ENCODE data around the gene P3H2.

Gene P3H2

DNA sequence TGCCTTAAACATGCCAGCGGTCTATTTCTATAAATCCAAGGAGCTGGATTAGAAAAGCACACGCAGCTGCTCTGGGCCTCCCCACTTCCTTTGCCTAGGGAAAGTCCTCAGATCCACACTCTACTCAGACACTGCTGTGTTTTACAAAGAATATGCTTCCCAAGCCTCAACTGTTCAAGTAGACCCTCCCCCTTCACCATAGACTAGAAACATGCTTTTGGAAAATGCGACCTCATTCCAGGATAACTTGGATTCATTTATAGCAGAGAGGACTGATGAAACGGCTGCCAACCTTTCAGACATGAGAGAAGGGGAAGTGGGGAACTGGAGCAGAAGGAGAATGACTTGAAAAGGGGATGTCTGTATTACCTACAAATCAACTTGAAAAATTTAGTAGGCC, 64.0 kb downstream of the P3H2 start:
- H3K9ac ChIP-seq (ENCODE audit: insufficient read length, low read depth), result no peak overlapping the region
- no peaks in the 10 kb centered on the region for H3K4me1 ChIP-seq (ENCODE audit: insufficient read depth, insufficient read length)
- H3K9me3 ChIP-seq (ENCODE audit: insufficient read depth, low read length), result no peaks in the 10 kb centered on the region
- H3K36me3 ChIP-seq (ENCODE audit: insufficient read depth, insufficient read length, low read length), result no peaks in the 10 kb centered on the region
- H3K4me3 ChIP-seq (ENCODE audit: insufficient read length, low read depth), result no peak overlapping the region
- TF ChIP-seq YY1 (IDR thresholded peaks at IDR 0.05; ENCODE audit: insufficient read depth, insufficient read length) (no peak), SUZ12 (IDR thresholded peaks at IDR 0.05; ENCODE audit: extremely low read depth, insufficient read depth, insufficient read length) (no peak), ZNF274 (IDR thresholded peaks at IDR 0.05; ENCODE audit: low read depth, low read length) (no peak)
- no peak for DNase-seq (ENCODE audit: low read depth, low spot score)
- no peaks in the 10 kb centered on the region for H3K27me3 ChIP-seq (ENCODE audit: insufficient read depth, insufficient read length)

DNA sequence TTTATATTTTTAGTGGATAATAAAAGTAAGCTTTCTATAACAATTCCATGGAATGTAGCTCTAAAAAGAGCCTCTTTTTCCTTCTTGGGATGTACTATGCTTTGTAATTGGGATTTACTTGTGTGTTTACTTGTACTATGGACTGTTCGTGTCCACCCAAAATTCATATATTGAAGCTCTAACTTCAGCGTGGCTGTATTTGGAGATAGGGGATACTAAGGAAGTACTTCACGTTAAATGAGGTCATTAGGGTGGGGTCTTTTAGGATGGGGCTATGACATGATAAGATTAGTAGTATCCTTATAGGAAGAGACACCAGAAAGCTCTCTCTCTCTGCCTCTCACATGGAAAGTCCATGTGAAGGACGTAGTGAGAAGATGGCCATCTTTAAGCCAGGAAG, 64.9 kb downstream of the P3H2 start:
- Histone ChIP-seq H3K4me1 (ENCODE audit: insufficient read depth, insufficient read length) (no peaks in the 10 kb centered on the region), H3K4me3 (ENCODE audit: insufficient read length, low read depth) (no peak overlapping the region), H3K27me3 (ENCODE audit: insufficient read depth, insufficient read length) (no peaks in the 10 kb centered on the region), H3K9ac (ENCODE audit: insufficient read length, low read depth) (no peak overlapping the region), H3K9me3 (ENCODE audit: insufficient read depth, low read length) (no peaks in the 10 kb centered on the region), H3K36me3 (ENCODE audit: insufficient read depth, insufficient read length, low read length) (no peaks in the 10 kb centered on the region)
- DNase-seq (ENCODE audit: low read depth, low spot score), result no peak
- no peak for TF ChIP-seq YY1 (IDR thresholded peaks at IDR 0.05; ENCODE audit: insufficient read depth, insufficient read length)
- TF ChIP-seq ZNF274 (IDR thresholded peaks at IDR 0.05; ENCODE audit: low read depth, low read length), result no peak
- no peak for TF ChIP-seq SUZ12 (IDR thresholded peaks at IDR 0.05; ENCODE audit: extremely low read depth, insufficient read depth, insufficient read length)

DNA sequence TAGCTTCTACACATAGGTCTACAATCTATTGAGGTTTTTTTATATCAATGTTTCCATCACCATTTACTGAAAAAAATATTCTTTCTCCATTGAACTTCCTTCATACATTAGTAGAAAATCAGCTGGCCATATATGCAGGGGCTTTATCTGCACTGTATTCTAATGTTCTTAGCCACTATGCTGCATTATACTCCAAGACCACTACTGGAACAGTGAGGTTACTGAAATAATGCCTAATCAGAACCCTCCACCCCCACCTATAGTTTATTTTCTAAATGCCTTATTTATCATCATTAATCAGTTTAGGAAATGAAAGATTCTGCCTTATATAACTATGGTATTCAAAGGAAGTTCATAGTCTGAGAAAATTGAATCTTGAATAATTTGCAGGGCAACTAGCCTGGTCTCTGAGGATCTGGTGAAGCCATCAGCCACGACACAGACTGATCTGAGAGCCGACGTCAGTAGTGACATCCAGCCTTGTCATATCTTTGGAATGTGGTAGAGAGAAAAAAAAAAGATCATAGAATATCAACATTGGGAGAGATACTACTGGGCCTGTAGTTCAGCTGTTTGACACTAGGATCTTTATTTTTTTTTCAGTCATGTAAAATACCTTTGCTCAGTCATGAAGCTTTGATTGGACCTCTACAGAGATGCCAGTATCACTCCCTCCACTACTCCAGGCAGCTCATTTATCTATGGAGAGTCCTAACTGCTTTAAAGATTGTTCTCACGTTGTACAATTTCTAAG, 66.6 kb downstream of the P3H2 start:
- Histone ChIP-seq H3K4me1 (ENCODE audit: insufficient read depth, insufficient read length) (no peaks in the 10 kb centered on the region), H3K9me3 (ENCODE audit: insufficient read depth, low read length) (no peaks in the 10 kb centered on the region), H3K36me3 (ENCODE audit: insufficient read depth, insufficient read length, low read length) (no peaks in the 10 kb centered on the region), H3K9ac (ENCODE audit: insufficient read length, low read depth) (no peak overlapping the region), H3K27me3 (ENCODE audit: insufficient read depth, insufficient read length) (no peaks in the 10 kb centered on the region), H3K4me3 (ENCODE audit: insufficient read length, low read depth) (no peak overlapping the region)
- TF ChIP-seq SUZ12 (IDR thresholded peaks at IDR 0.05; ENCODE audit: extremely low read depth, insufficient read depth, insufficient read length), result no peak
- no peak for TF ChIP-seq YY1 (IDR thresholded peaks at IDR 0.05; ENCODE audit: insufficient read depth, insufficient read length)
- TF ChIP-seq ZNF274 (IDR thresholded peaks at IDR 0.05; ENCODE audit: low read depth, low read length), result no peak
- DNase-seq (ENCODE audit: low read depth, low spot score), result no peak

DNA sequence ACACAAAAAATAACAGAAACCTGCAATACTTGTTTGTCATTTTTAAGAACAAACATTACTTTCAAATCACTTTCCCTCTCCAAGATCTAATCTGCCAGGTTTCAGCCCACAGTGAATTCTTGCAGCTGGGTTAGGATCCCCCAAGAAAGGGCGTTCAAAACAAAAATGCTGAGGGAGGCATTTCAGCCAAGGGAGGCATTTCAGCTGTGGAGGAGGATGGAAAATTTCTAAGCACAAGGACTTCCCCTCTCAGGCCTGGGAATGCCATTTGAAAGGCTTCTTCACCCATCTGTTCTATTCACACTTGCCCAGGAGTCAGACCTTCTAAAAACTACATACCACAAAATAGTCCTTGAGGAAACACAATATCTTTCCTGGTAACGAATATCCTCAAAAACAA, 69.1 kb downstream of the P3H2 start:
- Histone ChIP-seq H3K27me3 (ENCODE audit: insufficient read depth, insufficient read length) (no peaks in the 10 kb centered on the region), H3K4me3 (ENCODE audit: insufficient read length, low read depth) (no peak overlapping the region), H3K4me1 (ENCODE audit: insufficient read depth, insufficient read length) (no peaks in the 10 kb centered on the region), H3K9ac (ENCODE audit: insufficient read length, low read depth) (no peak overlapping the region), H3K36me3 (ENCODE audit: insufficient read depth, insufficient read length, low read length) (no peaks in the 10 kb centered on the region), H3K9me3 (ENCODE audit: insufficient read depth, low read length) (no peaks in the 10 kb centered on the region)
- TF ChIP-seq YY1 (IDR thresholded peaks at IDR 0.05; ENCODE audit: insufficient read depth, insufficient read length), result no peak
- no peak for TF ChIP-seq SUZ12 (IDR thresholded peaks at IDR 0.05; ENCODE audit: extremely low read depth, insufficient read depth, insufficient read length)
- DNase-seq (ENCODE audit: low read depth, low spot score), result no peak

DNA sequence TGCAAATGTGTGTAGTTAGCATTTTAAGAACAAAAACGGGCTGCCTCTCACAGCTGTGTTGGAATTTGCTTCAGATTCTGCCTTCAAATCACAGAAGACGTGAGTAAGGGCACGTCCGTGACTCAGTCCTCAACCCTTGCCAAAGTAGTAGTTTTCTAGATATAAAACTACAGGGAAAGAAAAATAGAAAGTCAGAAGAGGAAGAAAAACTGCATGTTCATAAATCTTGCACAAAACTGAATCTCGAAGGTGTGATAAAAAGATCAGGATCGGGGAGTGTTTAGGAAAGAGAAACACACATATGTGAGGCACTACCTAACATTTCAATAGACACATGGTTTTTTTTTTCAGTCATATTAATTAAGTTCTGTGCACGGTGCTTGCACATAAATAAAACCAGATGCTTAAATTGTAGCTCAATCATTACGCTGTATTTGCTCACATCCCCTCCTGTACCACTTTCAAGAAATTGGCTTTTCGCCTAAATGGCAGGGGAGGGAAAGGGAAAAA, 71.7 kb downstream of the P3H2 start:
- DNase-seq (ENCODE audit: low read depth, low spot score), result no peak
- Histone ChIP-seq H3K4me3 (ENCODE audit: insufficient read length, low read depth) (no peak overlapping the region), H3K9ac (ENCODE audit: insufficient read length, low read depth) (peak overlapping the region; percentile 37), H3K9me3 (ENCODE audit: insufficient read depth, low read length) (no peaks in the 10 kb centered on the region), H3K4me1 (ENCODE audit: insufficient read depth, insufficient read length) (no peaks in the 10 kb centered on the region), H3K27me3 (ENCODE audit: insufficient read depth, insufficient read length) (no peaks in the 10 kb centered on the region), H3K36me3 (ENCODE audit: insufficient read depth, insufficient read length, low read length) (no peaks in the 10 kb centered on the region)
- no peak for TF ChIP-seq YY1 (IDR thresholded peaks at IDR 0.05; ENCODE audit: insufficient read depth, insufficient read length)
- no peak for TF ChIP-seq SUZ12 (IDR thresholded peaks at IDR 0.05; ENCODE audit: extremely low read depth, insufficient read depth, insufficient read length)
- TF ChIP-seq ZNF274 (IDR thresholded peaks at IDR 0.05; ENCODE audit: low read depth, low read length), result no peak

DNA sequence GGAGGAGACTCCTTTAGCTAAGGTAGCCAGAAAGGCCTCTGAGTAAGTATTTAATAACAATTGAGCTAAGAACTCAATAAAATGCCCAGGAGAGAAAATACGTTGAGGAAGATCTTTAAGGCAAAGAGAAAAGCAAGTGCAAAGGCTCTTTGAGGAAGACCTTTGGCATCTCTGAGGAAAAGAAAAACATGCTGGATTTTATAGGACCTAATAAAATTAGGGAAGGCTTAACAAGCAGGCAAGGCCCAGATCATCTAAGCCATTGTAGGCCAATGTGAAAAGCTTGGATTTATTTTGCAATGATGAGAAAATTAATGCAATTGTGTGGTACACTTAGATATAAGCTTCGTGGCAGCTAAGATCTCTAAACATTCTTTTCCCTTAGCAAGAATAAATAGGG, 75.7 kb downstream of the P3H2 start:
- TF ChIP-seq SUZ12 (IDR thresholded peaks at IDR 0.05; ENCODE audit: extremely low read depth, insufficient read depth, insufficient read length) (no peak), ZNF274 (IDR thresholded peaks at IDR 0.05; ENCODE audit: low read depth, low read length) (no peak), YY1 (IDR thresholded peaks at IDR 0.05; ENCODE audit: insufficient read depth, insufficient read length) (no peak)
- Histone ChIP-seq H3K4me1 (ENCODE audit: insufficient read depth, insufficient read length) (peaks cover 3% of the 10 kb centered on the region), H3K36me3 (ENCODE audit: insufficient read depth, insufficient read length, low read length) (no peaks in the 10 kb centered on the region), H3K27me3 (ENCODE audit: insufficient read depth, insufficient read length) (no peaks in the 10 kb centered on the region), H3K9me3 (ENCODE audit: insufficient read depth, low read length) (no peaks in the 10 kb centered on the region), H3K4me3 (ENCODE audit: insufficient read length, low read depth) (no peak overlapping the region), H3K9ac (ENCODE audit: insufficient read length, low read depth) (no peak overlapping the region)
- DNase-seq (ENCODE audit: low read depth, low spot score), result no peak

DNA sequence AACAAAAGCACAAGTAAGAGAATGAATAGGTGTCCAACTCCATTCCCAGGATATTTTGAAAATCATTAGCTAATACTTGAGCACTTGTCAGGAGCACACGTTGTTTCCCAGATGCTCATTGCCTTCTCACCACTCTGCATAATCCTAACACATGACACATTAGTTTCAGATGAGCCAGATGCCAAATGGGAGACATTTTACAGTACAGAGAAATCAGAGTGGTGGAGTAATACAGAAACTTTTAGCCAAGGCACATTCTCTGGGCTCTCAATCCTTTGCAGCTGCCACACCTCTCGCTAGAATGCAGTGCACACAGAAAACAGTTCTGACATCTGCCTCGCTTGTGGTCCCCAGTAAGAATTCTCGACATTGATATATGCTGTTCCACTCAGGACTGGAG, 76.6 kb downstream of the P3H2 start:
- no peak for DNase-seq (ENCODE audit: low read depth, low spot score)
- Histone ChIP-seq H3K36me3 (ENCODE audit: insufficient read depth, insufficient read length, low read length) (no peaks in the 10 kb centered on the region), H3K9me3 (ENCODE audit: insufficient read depth, low read length) (no peaks in the 10 kb centered on the region), H3K27me3 (ENCODE audit: insufficient read depth, insufficient read length) (no peaks in the 10 kb centered on the region), H3K4me3 (ENCODE audit: insufficient read length, low read depth) (no peak overlapping the region), H3K9ac (ENCODE audit: insufficient read length, low read depth) (no peak overlapping the region), H3K4me1 (ENCODE audit: insufficient read depth, insufficient read length) (peaks cover 3% of the 10 kb centered on the region)
- no peak for TF ChIP-seq SUZ12 (IDR thresholded peaks at IDR 0.05; ENCODE audit: extremely low read depth, insufficient read depth, insufficient read length)
- no peak for TF ChIP-seq ZNF274 (IDR thresholded peaks at IDR 0.05; ENCODE audit: low read depth, low read length)
- no peak for TF ChIP-seq YY1 (IDR thresholded peaks at IDR 0.05; ENCODE audit: insufficient read depth, insufficient read length)
